Measurements from ENCODE around the gene A3GALT2.

A3GALT2 gene

GRCh38 chr1:33348194-33348593 lies 27.3 kb upstream of the A3GALT2 start:
- ChIA-PET CTCF (no interaction called here), POLR2A (ENCODE audit: low non-redundant PET) (interaction anchor here (0.6 kb wide), 1 partner anchor 119 kb away, joined by 3 read pairs; no protein-coding TSS in a partner anchor)
- no peak for DNase-seq (ENCODE audit: low spot score)
- peak overlapping the region; percentile 92 for H3K27ac ChIP-seq
- TF ChIP-seq CTCF (conservative IDR thresholded peaks at IDR 0.05; ENCODE audit: low read depth) = no peak

GRCh38 chr1:33347650-33347992 lies 26.7 kb upstream of the A3GALT2 start:
- no peak for DNase-seq (ENCODE audit: low spot score)
- POLR2A ChIA-PET (ENCODE audit: low non-redundant PET) = no interaction called here
- peak overlapping the region; percentile 92 for H3K27ac ChIP-seq
- CTCF ChIA-PET = no interaction called here
- no peak for TF ChIP-seq CTCF (conservative IDR thresholded peaks at IDR 0.05; ENCODE audit: low read depth)

GRCh38 chr1:33346927-33347649 lies 26.2 kb upstream of the A3GALT2 start:
- POLR2A ChIA-PET (ENCODE audit: low non-redundant PET) = no interaction called here
- TF ChIP-seq CTCF (conservative IDR thresholded peaks at IDR 0.05; ENCODE audit: low read depth) = no peak
- peak; percentile 87 for DNase-seq (ENCODE audit: low spot score)
- CTCF ChIA-PET = no interaction called here
- peak overlapping the region; percentile 92 for H3K27ac ChIP-seq

- ChIA-PET CTCF (no interaction called here), POLR2A (ENCODE audit: low non-redundant PET) (no interaction called here)
- no peak for DNase-seq (ENCODE audit: low spot score)
- no peak for TF ChIP-seq CTCF (conservative IDR thresholded peaks at IDR 0.05; ENCODE audit: low read depth)
- H3K27ac ChIP-seq = peak overlapping the region; percentile 92
These were observed 25.6 kb upstream of the A3GALT2 start for GRCh38 chr1:33346533-33346926.

- POLR2A ChIA-PET (ENCODE audit: low non-redundant PET) = no interaction called here
- peak overlapping the region; percentile 38; the same call in 1 of the 2 replicates for H3K27ac ChIP-seq
- no peak for DNase-seq (ENCODE audit: low spot score)
These were observed 24.1 kb upstream of the A3GALT2 start for GRCh38 chr1:33344896-33345560.

GRCh38 chr1:33343539-33343938 lies 22.6 kb upstream of the A3GALT2 start:
- no peak for TF ChIP-seq CTCF (conservative IDR thresholded peaks at IDR 0.05; ENCODE audit: low read depth)
- DNase-seq (ENCODE audit: low spot score) = no peak
- CTCF ChIA-PET = no interaction called here
- POLR2A ChIA-PET (ENCODE audit: low non-redundant PET) = no interaction called here
- peak overlapping the region; percentile 79 for H3K27ac ChIP-seq

More at GRCh38 chr1:33344896-33345560, 24.1 kb upstream of the A3GALT2 start:
- CTCF ChIA-PET = no interaction called here
- TF ChIP-seq CTCF (conservative IDR thresholded peaks at IDR 0.05; ENCODE audit: low read depth) = no peak

Measured in RWPE1 (cell line).